Activated CD8-positive, alpha-beta memory T cell treated with anti-CD3 and anti-CD28 coated beads, Interleukin-2, amount 50 U/mL, for 24 hours (primary cell): ENCODE results near the gene MLLT3.

Experiments
- DNase-seq: peaks from one replicate; pipeline ENCODE4 v3.0.0-alpha.2; 2020; ENCODE audit errors: extremely low read depth

The MLLT3 gene

GRCh38 chr9:20418485-20418884, 203.8 kb downstream of the MLLT3 start:
- no peak for DNase-seq

DNA sequence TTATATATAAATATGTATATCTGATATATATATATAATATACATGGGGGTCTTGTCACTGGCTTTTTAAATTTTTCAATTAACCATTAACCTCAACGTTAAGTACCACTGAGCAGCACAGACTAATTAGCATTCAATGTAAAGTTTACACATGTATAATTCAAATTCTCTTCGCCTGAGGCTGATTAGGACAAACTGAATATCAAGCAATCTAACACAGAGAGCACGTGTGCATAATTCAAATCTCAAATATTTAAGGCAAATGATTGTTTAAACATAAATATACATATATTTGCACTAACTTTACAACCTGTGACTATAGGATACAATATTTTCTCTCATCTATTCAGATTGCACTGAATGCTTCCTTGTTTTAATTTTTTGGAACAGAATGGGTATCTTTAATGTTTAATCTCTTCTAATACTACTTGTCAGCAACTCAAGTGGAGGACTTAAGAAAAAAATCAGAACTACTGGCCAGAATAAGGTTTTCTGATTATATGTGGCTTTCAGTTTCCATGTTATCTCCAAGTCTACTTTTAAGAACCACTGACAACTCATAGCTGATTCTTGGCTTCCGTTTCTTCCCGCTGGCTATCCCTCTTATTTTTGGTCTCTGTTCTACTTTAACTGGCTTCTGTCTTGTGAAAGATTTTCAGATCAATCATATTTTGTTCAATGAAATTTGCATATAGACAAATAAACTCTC, 204.8 kb downstream of the MLLT3 start:
- DNase-seq, result no peak

GRCh38 chr9:20414150-20414549, 208.1 kb downstream of the MLLT3 start:
- DNase-seq, result no peak

GRCh38 chr9:20409321-20410092, 212.8 kb downstream of the MLLT3 start:
- DNase-seq, result no peak

DNA sequence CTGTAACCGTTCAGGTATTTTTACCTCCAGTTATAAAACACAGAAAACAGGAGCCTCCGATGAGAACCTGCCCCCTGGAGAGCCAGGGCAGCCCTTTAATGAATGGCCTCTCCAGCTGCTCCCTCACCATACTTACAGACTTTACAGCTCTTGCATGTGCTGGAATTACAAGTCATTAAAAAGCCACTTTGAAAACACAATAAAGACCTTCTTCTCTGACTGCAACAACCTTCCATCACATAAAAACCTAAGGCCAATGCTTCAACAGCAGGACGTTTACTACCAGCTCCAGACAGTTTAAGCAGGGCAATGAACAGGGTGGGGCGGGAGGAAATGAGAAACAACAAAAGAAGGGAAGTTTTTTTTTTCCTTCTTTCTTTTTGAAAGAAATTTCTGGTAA, 213.8 kb downstream of the MLLT3 start:
- no peak for DNase-seq

- DNase-seq, result no peak
Measured at GRCh38 chr9:20407013-20407412, 215.3 kb downstream of the MLLT3 start.

DNA sequence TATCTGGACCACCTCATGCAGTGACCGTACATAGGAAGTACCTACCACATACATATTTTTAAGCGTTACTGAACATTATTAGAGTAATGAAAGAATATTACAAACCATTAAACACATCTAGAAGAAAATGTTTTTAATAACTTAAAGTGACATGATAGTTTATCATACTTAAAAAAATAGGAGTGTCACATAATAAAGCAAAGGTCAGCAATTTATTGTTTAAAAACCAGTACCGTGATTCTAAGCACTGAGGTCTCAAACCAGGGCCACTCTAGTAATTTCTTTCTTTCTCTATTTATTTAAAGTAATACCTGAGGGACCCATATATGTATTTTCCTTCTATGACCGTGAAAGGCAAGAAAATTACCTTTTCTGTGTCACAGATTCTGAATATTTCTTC, 216.0 kb downstream of the MLLT3 start:
- no peak for DNase-seq

- no peak for DNase-seq
Measured at GRCh38 chr9:20405616-20406015, 216.7 kb downstream of the MLLT3 start.

DNA sequence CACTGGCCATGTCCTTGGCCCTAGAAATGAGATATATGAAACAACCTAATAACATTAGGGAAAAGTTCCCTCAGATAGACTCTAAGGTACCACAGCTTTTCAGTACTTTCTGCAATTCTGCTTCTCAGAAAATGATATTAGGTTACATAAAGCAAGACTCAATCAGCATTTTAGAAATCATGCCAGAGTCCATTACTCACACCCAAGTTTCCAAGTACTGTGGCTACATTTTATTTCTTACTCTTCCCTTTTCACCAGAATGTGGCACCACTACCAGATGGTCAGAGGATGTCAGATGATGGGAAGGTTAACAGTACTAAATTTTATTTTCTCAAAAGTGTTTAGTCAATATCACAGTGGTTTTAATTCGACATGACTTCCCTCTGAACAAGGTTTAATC, 217.2 kb downstream of the MLLT3 start:
- no peak for DNase-seq

- no peak for DNase-seq
Measured at GRCh38 chr9:20404192-20404813, 218.0 kb downstream of the MLLT3 start.

DNA sequence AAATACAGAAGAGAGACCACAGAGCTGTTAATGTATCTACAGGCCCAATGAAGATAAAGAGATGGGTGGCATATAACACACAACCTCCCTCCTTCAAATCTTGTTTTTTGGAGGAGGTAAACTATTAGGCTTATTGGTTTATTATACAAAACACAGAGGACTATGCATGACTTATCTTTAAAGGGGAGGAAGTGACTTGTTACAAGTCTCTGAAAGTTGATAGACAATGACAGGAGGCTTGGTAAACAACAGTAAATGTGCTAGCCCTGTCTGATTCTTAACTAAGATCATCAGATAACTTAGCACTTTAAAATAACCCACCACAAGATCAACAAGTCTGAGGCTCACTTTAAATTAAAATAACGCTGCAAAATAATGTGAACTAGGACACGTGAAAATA, 219.0 kb downstream of the MLLT3 start:
- no peak for DNase-seq

GRCh38 chr9:20402273-20402875, 219.9 kb downstream of the MLLT3 start:
- DNase-seq, result no peak

GRCh38 chr9:20398536-20399338, 223.6 kb downstream of the MLLT3 start:
- DNase-seq, result no peak

GRCh38 chr9:20397348-20397747, 225.0 kb downstream of the MLLT3 start:
- no peak for DNase-seq

GRCh38 chr9:20396509-20396908, 225.8 kb downstream of the MLLT3 start:
- DNase-seq, result no peak

DNA sequence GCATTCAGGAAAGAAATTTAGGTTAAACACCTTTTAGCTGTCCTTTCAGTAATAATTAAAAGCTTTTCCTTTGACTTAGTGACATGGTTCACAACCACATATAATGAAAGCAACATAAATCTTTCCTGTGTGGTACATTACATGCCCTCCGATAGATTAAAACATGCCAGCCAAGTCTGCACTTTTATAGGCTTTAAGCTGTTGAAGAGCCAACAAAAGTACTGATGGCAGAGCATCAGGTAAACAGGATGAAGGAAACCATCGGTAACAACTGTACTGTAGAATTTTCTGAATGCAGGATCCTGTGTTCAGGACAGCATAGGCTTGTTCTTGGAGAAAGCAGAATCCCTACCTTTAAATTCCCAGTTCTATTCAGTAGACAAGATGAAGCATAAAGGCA, 226.6 kb downstream of the MLLT3 start:
- DNase-seq, result no peak

- no peak for DNase-seq
Measured at GRCh38 chr9:20394969-20395368, 227.3 kb downstream of the MLLT3 start.

DNA sequence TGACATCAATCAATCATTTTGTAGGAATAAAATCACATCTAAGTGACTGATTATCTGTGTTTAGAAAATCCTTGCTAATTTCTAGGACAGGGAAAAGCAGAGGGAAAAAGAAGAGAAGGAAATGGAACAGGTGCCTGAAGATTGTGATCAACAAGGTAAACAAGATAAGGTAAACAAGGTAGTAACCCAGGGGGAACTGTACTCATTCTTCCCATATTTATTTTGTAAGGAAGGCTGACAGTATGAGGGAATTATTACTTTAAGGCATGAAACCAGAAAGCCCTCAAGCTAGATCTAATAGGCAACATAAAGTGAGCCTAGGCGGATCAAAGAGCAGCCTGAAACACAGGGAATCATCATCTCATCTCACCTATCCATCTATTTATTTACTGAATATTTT, 231.1 kb downstream of the MLLT3 start:
- no peak for DNase-seq

DNA sequence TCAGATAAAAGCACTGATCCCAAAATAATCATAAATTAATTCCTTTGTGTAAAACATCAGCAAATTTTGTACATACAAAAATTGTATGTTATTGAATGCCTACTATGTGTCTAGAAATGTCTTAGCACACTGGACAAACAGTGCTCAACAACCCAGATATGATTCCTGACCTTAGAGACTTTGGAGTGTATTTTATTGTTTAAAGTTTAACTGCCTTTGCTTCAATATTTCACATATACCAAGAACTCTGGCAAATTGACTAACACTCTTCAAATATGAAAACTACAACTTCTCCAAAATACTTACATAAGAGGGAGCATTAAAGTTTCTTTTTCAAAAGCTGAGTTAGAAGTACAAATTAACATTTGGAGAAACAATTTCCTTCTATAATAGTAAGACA, 231.9 kb downstream of the MLLT3 start:
- no peak for DNase-seq

DNA sequence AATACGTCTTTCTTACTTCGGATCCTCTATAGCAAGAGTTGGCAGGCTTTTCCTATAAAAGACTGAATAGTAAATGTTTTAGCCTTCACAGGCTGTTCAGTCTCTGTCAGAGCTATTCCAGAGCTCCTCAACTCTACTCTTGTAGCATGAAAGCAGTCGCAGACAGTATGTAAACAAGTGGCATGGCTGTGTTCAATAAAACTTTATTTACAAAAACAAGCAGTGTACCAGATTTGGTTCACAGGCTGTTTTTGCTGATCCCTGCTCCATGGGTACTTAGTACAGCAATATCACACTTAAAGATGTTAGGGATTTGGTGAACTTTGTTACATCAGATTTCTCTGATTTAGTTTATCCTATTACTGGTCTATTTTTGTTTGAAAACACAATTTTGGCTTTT, 235.2 kb downstream of the MLLT3 start:
- DNase-seq, result no peak

DNA sequence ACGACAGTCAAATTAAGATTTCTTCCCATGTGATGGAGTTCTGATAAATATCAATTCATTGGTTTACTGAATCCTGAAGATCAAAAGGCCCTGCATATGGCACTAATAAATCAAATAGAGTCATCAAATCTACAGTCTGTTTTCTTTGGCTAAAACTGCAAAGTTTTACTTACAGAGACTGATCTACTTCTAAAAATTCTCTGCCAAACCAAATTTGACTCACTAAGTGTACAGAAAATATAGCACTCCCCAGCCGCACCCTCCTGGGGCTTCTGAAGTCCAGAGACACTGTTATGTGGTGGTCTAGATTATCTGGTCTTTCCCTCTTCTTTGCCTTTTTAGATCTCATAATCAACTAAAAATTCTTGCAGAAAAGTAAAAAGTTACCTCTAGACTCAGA, 237.7 kb downstream of the MLLT3 start:
- DNase-seq, result no peak
